ENCODE data around the gene NEUROG2. TPM values are rescaled to one million over a fixed set of nuclear protein-coding genes. Genes with fewer than 3 reads are reported as not detected.

The NEUROG2 gene
- total and polyA plus RNA-seq, 2 donors (not counting 3 experiments of a cell fraction or from before 2014, with no cell fraction given) = not detected

DNA sequence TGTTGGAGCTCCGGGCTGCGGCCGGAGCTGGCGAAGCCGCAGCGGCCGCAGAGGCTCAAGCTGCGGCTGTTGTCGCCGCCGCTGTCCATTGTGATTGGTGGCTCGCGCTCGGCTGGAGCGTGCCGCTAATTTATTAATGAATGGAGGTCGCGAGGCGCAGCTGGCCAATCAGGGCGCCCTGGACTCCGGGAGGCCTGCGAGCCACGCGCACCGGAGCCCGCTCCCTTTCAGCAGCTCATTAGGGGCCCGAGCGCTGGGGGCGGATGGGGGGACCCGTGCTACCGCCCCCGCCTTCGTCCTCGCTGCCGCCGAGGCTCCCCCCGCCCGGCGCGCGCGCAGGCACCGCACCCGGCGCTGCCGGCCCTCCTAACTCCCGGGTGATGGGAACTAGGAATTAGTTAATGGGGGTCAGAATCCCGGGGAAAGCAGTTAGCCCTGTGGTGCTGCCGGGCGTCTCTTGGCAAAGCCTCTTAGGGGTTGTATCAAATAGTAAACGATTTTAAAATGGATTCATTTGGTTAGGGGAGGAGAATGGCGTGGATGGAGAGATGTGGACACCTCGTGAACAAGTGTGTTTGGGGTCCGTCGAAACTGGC lies 589 bp upstream of the NEUROG2 start:
- peaks cover 3% of the 10 kb centered on the region for H4K20me1 ChIP-seq (replicated peaks; ENCODE audit: control insufficient read depth, extremely low read depth, insufficient read depth, low read length)
- no peaks in the 10 kb centered on the region for H3K9me1 ChIP-seq (replicated peaks; ENCODE audit: control insufficient read depth, extremely low read depth, insufficient read depth, low read length)
- DNase-seq (ENCODE audit: low read depth, low spot score) (no peak), FAIRE-seq (no peak)
- dilution Hi-C loops (cut with MboI; ENCODE audit: extremely low pct_ligation_motif_present, low sequenced_read_pairs) (no loop called here), intact Hi-C loops (cut with micrococcal nuclease) (loop anchor here (5.0 kb wide), 1 partner anchor 1894 kb away; the partner anchor contains the start of gene PITX2)
- CTCF ChIA-PET = interaction anchor here (1.0 to 1.2 kb wide), 3 partner anchors 8 to 417 kb away, joined by 3 to 4 read pairs (median 3); no protein-coding TSS in a partner anchor
- H3K27me3 ChIP-seq (ENCODE audit: control insufficient read depth in 2 of 2, insufficient read depth in 2 of 2, low read length in 2 of 2) = peaks cover 80 to 97% of the 10 kb centered on the region in 2 experiments
- POLR2A ChIA-PET = no interaction called here
- H3K36me3 ChIP-seq (ENCODE audit: control insufficient read depth in 2 of 2, extremely low read depth in 1 of 2, insufficient read depth in 2 of 2, low read length in 2 of 2) = no peaks in the 10 kb centered on the region
- no peak overlapping the region for H3K9ac ChIP-seq (replicated peaks; ENCODE audit: extremely low read depth, insufficient read depth, low read length)
- TF ChIP-seq POLR2A (IDR thresholded peaks at IDR 0.05; ENCODE audit: low read depth, low read length) (no peak), FOS (IDR thresholded peaks at IDR 0.05; ENCODE audit: borderline replicate concordance, insufficient read depth, low read length) (no peak), GATA2 (IDR thresholded peaks at IDR 0.05; ENCODE audit: insufficient read depth, insufficient read length, low read depth, low read length) (no peak), EZH2 (IDR thresholded peaks at IDR 0.05; ENCODE audit: borderline replicate concordance, low read depth, low read length, severe bottlenecking) (no peak), JUN (IDR thresholded peaks at IDR 0.05; ENCODE audit: borderline replicate concordance, insufficient read depth, insufficient read length, low read depth) (no peak), POLR2AphosphoS5 (IDR thresholded peaks at IDR 0.05; ENCODE audit: insufficient read depth, low read depth, low read length) (no peak), MYC (IDR thresholded peaks at IDR 0.05; ENCODE audit: low read depth, low read length) (no peak)
- TF ChIP-seq, protein P1, sequence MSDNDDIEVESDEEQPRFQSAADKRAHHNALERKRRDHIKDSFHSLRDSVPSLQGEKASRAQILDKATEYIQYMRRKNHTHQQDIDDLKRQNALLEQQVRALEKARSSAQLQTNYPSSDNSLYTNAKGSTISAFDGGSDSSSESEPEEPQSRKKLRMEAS (IDR thresholded peaks at IDR 0.05; ENCODE audit: insufficient read depth, insufficient read length) = no peak
- TF ChIP-seq, protein P2, sequence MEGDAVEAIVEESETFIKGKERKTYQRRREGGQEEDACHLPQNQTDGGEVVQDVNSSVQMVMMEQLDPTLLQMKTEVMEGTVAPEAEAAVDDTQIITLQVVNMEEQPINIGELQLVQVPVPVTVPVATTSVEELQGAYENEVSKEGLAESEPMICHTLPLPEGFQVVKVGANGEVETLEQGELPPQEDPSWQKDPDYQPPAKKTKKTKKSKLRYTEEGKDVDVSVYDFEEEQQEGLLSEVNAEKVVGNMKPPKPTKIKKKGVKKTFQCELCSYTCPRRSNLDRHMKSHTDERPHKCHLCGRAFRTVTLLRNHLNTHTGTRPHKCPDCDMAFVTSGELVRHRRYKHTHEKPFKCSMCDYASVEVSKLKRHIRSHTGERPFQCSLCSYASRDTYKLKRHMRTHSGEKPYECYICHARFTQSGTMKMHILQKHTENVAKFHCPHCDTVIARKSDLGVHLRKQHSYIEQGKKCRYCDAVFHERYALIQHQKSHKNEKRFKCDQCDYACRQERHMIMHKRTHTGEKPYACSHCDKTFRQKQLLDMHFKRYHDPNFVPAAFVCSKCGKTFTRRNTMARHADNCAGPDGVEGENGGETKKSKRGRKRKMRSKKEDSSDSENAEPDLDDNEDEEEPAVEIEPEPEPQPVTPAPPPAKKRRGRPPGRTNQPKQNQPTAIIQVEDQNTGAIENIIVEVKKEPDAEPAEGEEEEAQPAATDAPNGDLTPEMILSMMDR (IDR thresholded peaks at IDR 0.05; ENCODE audit: extremely low read depth in 1 of 2, insufficient read depth in 1 of 2, low read depth in 1 of 2, low read length in 2 of 2) = no peak
- no TSS peak for BruUV-seq (replicated peaks)
- no peak overlapping the region for H3K27ac ChIP-seq (ENCODE audit: insufficient read depth, low read depth, low read length)
- no peak overlapping the region for H2AFZ ChIP-seq (ENCODE audit: low read depth, low read length)
- no peak overlapping the region for H3K4me2 ChIP-seq (ENCODE audit: insufficient read depth, low read length)
- no peaks in the 10 kb centered on the region for H3K79me2 ChIP-seq (ENCODE audit: control insufficient read depth, insufficient read depth, low read length)
- H3K9me3 ChIP-seq (replicated peaks; ENCODE audit: control insufficient read depth, insufficient read depth, low read length) = no peaks in the 10 kb centered on the region
- peaks cover 5% of the 10 kb centered on the region for H3K4me1 ChIP-seq (ENCODE audit: control insufficient read depth, extremely low read depth, insufficient read depth, low read length)
- H3K4me3 ChIP-seq (replicated peaks in 1 of 3; ENCODE audit: insufficient read depth in 1 of 3, low read depth in 1 of 3, low read length in 3 of 3) = no peak overlapping the region

Data from endothelial cell of umbilical vein (primary cell).